Tongue (tissue), 2 donors: ENCODE measurements around the gene ZFP36L2. TPM values are rescaled to one million over a fixed set of nuclear protein-coding genes. Genes with fewer than 3 reads are reported as not detected.
"Not testable (repeated sequence)": the region's sequence is repeated elsewhere in the genome, so short reads cannot be mapped to it uniquely, and the experiment has no call there.

Experiments
- DNase-seq: peaks from one replicate; pipeline ENCODE4 v3.0.0-alpha.2; 2015
- total RNA-seq: library from RNA; depleted of rRNA; stranded (reverse); fragments of >200 nt; gene quantifications from one replicate; pipeline ENCODE4 v1.2.3, GENCODE V29; 2014

ZFP36L2 gene
- total RNA-seq, 1 donor from 2014 or later = 59.8 TPM

DNA sequence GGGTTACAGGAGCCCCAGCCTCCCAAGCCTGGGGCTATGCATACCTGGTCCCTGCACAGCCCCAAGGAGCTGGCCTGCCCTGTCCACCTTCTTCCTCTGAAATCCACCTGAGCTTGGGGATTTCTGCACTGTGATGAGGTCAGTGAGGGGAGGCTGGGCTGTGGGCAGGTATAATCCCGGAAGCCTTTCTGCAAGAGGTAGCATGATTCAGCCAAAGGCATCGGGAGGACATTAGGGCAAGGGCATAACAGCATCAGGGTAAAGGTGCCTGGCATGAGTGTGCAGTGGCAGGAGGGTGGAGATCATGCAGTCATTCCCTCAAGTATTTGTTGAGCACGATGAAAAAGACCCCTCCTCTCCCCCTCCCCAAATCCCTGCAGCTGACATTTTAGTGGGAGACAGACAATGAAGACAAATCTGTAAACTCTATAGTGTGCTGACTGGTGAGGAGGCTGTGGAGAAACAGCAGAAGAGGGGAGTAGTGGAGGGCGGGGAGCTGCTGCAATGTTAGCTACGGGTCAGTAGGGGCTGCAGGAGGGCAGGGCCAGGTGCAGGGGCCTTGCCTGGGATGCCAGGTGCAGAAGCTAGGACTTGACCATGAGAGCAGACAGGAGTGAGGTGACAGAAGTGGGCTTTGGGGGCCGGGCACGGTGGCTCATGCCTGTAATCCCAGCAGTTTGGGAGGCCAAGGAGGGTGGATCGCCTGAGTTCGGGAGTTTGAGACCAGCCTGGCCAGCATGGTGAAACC is 18.7 kb downstream of the ZFP36L2 start:
- DNase-seq = no peak

GRCh38 chr2:43206602-43207001 is 19.8 kb downstream of the ZFP36L2 start:
- DNase-seq = no peak

- no peak for DNase-seq
Measured at GRCh38 chr2:43203373-43203772, 23.0 kb downstream of the ZFP36L2 start.

DNA sequence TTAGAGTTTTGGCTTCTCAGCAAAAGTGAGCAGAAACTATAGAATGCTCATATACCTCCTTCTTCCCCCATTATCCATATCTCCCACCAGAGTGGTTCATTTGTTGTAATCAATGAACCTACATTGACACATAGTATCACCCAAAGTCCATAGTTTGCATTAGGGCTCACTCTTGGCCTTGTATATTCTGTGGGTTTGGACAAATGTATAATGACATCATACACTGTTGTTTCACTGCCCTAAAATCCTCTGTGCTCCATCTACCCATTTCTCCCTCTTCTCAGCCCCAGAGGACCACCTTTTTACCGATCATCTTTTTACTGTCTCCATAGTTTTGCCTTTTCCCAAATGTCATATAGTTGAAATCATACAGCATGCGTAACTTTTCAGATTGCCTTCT is 24.1 kb downstream of the ZFP36L2 start:
- DNase-seq = no peak

DNA sequence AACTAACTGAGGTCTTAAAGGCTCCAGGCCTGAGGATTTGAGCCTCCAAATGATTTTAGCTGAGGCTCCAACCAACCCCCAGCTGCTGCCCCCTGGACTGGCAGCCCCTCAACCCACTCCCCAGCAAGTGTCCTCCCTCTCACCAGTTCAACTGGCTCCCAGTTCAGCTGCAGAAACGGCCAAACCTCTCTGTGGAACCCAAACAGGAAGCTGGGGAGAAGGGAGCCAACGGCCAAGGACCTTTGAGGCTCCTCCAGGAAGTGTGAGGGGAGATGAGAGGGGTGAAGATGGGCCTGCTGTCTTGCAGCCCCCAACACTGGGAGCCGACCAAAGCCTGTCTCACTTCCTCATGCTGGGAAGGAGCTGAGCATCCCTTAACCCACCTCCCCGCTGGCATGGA is 24.9 kb downstream of the ZFP36L2 start:
- no peak for DNase-seq

GRCh38 chr2:43201016-43201415 is 25.4 kb downstream of the ZFP36L2 start:
- DNase-seq = no peak

GRCh38 chr2:43199492-43200488 is 26.6 kb downstream of the ZFP36L2 start:
- no peak for DNase-seq

DNA sequence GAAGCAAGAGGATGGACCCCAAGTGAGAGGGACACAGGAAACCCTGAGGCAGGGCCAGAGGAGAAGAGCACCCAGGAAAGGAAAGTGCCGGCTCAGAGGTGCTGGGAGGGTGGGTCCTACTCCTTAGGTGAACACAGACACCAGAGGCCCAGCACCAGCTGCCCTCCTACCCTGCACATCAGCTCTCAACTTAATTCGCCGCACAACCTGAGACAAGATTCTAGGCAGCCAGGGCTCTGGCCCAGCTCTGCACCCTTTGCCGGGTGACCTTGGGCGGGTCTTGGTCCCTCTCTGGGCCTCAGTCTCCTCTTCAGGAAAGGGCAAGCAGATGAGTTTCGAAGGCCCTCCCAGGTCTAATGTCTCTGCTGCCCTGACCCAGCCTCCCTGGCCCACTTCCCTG is 28.1 kb downstream of the ZFP36L2 start:
- DNase-seq = no peak

DNA sequence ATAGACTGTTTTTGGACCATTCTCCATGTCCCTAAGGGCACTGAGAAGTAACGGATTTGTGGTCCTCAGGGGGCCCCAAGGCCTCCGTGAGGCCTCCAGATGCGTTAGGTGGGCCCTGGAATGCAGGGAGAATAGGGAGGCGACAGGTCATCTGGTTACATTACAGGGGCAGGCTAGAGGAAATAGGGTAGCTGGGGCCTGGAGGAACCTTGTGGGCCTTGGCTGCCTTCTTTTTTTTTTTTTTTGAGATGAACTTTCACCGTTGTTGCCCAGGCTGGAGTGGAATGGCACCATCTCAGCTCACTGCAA is 28.9 kb downstream of the ZFP36L2 start:
- no peak for DNase-seq

- no peak for DNase-seq
Measured at GRCh38 chr2:43196768-43197587, 29.4 kb downstream of the ZFP36L2 start.

GRCh38 chr2:43194121-43194869 is 32.1 kb downstream of the ZFP36L2 start:
- DNase-seq = no peak

- no peak for DNase-seq
Measured at GRCh38 chr2:43193652-43194120, 32.7 kb downstream of the ZFP36L2 start.

DNA sequence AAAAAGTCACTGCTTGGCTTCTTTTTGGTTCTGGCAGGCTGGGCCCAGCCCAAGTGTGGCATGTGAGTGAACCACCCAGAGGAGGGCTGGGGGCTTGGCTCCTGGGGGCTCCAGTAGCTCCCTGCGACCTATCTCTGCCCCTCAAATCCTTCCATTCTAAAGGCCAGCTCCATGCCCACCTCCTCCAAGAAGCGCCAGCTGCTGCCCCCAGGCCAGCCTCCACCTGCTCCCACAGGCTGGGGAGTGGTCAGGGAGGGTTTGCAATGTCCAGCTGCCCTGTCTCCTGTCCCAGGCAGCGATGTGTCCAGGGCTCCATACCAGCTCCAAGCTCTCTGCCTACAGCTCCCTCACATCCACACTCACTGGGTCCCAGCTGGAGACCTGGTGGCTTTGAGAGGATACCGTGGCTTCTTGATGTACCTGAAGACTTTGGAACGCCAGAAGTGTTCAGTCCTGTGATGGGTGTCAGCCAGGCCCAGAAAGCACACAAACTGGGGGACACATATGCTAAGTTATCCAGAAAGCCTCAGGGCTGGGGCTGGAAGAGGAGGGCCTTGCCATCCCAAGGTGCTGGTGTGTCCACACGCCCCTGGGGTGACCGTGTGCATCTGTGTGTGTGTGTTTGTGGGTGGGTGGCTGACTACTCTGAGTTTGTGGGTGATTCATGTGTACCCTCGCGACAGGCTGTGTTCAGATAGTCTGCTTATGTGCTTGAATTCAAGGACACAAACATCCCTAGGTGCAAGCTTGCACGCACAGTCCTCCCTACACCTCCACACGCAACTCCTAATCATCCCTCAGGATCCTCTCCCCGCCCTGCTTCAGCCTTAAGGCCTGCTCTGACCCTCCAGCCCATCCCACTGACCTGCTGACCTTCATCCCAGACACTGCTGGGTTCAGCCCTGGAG is 33.4 kb downstream of the ZFP36L2 start:
- no peak for DNase-seq

- no peak for DNase-seq
Measured at GRCh38 chr2:43191947-43192516, 34.4 kb downstream of the ZFP36L2 start.

DNA sequence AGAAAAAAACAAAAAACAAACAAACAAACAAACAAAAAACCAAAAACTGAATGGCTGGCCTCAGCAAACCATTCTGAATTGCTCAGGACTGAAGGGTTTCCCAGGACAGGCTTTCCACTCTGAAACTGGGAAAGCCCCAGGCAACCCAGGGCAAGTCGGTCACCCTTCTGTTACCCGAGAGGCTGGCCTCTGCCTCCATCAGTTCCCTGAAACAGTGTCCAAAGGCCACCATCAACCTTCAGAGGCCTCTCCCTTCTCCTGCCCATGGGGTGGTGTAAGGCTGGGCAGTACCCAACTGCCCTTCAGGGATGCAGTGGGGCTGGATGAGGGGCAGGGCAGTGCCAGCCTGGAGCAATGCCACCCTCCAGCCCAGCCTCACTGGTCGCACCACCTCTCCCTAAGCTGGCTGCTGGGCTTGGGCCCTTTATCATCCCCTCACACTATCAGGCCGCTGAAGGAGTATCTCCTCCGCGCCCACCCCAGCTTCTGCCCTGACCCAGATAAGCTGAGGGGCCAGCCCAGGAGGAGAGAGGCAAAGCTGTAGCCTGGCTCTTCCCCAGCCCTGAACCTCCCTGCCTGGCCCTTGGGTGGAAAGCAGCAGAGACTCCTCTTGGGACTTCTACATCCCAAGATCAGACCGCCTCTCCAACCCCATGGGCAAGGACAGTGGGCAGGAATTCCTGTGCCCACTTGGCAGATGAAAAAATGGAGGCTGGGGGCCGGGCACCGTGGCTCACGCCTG is 35.9 kb downstream of the ZFP36L2 start:
- no peak for DNase-seq

- DNase-seq = not testable (repeated sequence)
Measured at GRCh38 chr2:43189861-43190260, 36.5 kb downstream of the ZFP36L2 start.

- DNase-seq = no peak
Measured at GRCh38 chr2:43188561-43189386, 37.6 kb downstream of the ZFP36L2 start.

DNA sequence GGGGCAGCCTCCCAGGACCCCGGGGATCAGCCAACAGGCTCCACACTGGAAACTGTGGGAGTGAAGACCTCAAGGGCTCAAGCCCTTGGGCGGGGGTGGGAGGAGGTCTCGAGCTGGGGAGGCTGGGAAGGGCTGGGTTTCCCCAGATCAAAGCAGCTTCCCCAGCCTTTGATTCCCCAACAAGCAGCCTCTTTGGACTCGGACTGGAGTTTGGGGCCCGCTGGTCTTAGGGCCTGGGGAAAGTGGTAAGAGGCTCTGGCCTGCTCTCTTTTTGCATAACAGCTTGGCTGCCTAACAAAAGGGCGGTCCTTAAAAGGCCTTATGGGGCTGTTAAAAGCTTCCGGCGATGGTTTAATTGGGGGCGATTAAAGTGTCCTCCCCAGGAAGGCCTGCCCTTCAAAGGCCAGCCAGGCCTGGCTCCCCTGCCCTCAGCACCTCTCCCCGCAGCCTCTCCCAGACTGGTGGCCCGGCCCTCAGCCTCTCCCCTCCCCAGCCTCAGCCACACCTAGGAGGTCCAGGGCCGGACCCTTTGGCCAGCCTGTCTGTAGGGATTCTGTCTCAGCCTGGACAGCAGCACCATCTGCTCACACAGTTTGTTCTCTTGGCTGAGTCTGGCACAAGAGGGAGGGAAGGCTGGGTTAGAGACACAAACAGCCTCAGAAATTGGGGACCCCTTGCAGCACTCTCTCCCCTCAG is 39.6 kb downstream of the ZFP36L2 start:
- no peak for DNase-seq
